K562 (cell line): Measurements from ENCODE around the gene CCDC60. TPM values are rescaled to one million over a fixed set of nuclear protein-coding genes. Genes with fewer than 3 reads are reported as not detected.

ENCODE experiments used
- ATF3 ChIP-seq, 2 experiments: fragments of 450-650 bp in 1 of 2; sonication (generic) in 1 of 2; formaldehyde crosslinking in 1 of 2; IDR thresholded peaks in 1 of 2; conservative IDR thresholded peaks in 1 of 2; 2 replicates each; pipeline versions ENCODE4 v1.6.1 to v1.8.1; 2016 to 2023; ENCODE audit warnings: mild to moderate bottlenecking in 2 of 2, moderate library complexity in 2 of 2, inconsistent platforms in 1 of 2, missing genetic modification reagents in 1 of 2
- CHD7 ChIP-seq: fragments of 200-600 bp; sonication (generic); IDR thresholded peaks from one replicate; pipeline ENCODE4 v1.6.1; 2012; ENCODE audit warnings: mild to moderate bottlenecking, low read depth, low read length, inconsistent platforms
- MAFF ChIP-seq: IDR thresholded peaks from 2 replicates; pipeline ENCODE4 v1.6.1; 2012; ENCODE audit warnings: low read length, improper control_type of control experiment
- NFYB ChIP-seq: IDR thresholded peaks from 2 replicates; pipeline ENCODE4 v1.6.1; 2011; ENCODE audit warnings: mild to moderate bottlenecking, moderate library complexity; ENCODE audit not compliant: insufficient read length; ENCODE audit errors: extremely low read depth
- SOX6 ChIP-seq: fragments of 450-650 bp; IDR thresholded peaks from 2 replicates; pipeline ENCODE4 v1.6.1; 2014; ENCODE audit warnings: mild to moderate bottlenecking
- UBTF ChIP-seq, 2 experiments: IDR thresholded peaks; 2 replicates each; pipeline ENCODE4 v1.6.1; 2012; ENCODE audit warnings: improper control_type of control experiment in 2 of 2, low read depth in 2 of 2, low read length in 2 of 2, borderline replicate concordance in 1 of 2
- ZBTB17 ChIP-seq: fragments of 450-650 bp; formaldehyde crosslinking; IDR thresholded peaks from 2 replicates; pipeline ENCODE4 v1.4.0; 2020; ENCODE audit warnings: mild to moderate bottlenecking
- polyA plus RNA-seq, 8 experiments: library from polyadenylated mRNA; depleted of rRNA in 4 of 8; stranded (reverse) in 5 of 8; unstranded in 3 of 8; fragments of >200 nt; fragmentation: Nextera tagmentation in 2 of 8; fragmentation: Illumina TruSeq in 1 of 8; extraction: Ambion mirVana in 2 of 8; extraction: Trizol in 1 of 8; gene quantifications; 2 replicates each; pipeline versions ENCODE4 v1.2.1 to v1.2.3, GENCODE V29; 2011 to 2014; ENCODE audit warnings: inconsistent platforms in 1 of 8, missing spikeins in 1 of 8
- total RNA-seq, 7 experiments: library from RNA; depleted of rRNA in 6 of 7; stranded (reverse); fragments of >200 nt in 6 of 7; fragmentation: Illumina TruSeq in 2 of 7; extraction: Trizol in 2 of 7; gene quantifications; 2 replicates each; pipeline versions ENCODE4 v1.2.1 to v1.2.3, GENCODE V29; 2011 to 2021; ENCODE audit warnings: low replicate concordance in 1 of 7

Gene CCDC60
- total and polyA plus RNA-seq, 9 of the 15 experiments (the other 6 are each of a cell fraction or from before 2014, with no cell fraction given), result not detected

- no peak for TF ChIP-seq CHD7
- TF ChIP-seq SOX6, result no peak
- TF ChIP-seq MAFF, result no peak
- TF ChIP-seq UBTF (IDR thresholded peaks at IDR 0.05; ENCODE audit: borderline replicate concordance in 1 of 2, low read depth in 2 of 2, low read length in 2 of 2), result no peak
- no peak for TF ChIP-seq ATF3 (IDR thresholded peaks at IDR 0.05)
- TF ChIP-seq ATF3 (CRISPR knock-in tag; conservative IDR thresholded peaks at IDR 0.05), result no peak
- TF ChIP-seq ZBTB17 (CRISPR knock-in tag), result no peak
- no peak for TF ChIP-seq NFYB
Measured at GRCh38 chr12:119486599-119487154, 152.1 kb downstream of the CCDC60 start (continued).
